Natural killer cell (primary cell): ENCODE measurements around the gene TRAM2. TPM values are rescaled to one million over a fixed set of nuclear protein-coding genes. Genes with fewer than 3 reads are reported as not detected.

Experiments
- ATAC-seq, 3 donors: fragments of 150-1000 bp in 2 of 3; fragments of 200-7000 bp in 1 of 3; cut with Tn5 transposase; 1 replicate in 1 of 3; 2 replicates in 2 of 3; pipeline ENCODE4 v1.10.0; 2021; ENCODE audit warnings: mild to moderate bottlenecking in 2 of 3, moderate library complexity in 2 of 3
- DNase-seq, 2 donors: peaks; one replicate each; pipeline versions ENCODE4 v3.0.0 to v3.0.0-alpha.2; 2013 to 2021; ENCODE audit warnings: mixed read lengths in 1 of 2
- H3K27ac ChIP-seq: one replicate; pipeline ENCODE4 v1.5.1; 2013; ENCODE audit warnings: mild to moderate bottlenecking, low read length
- H3K27me3 ChIP-seq: one replicate; pipeline ENCODE4 v1.6.1; 2013; ENCODE audit warnings: low read length; ENCODE audit not compliant: control insufficient read depth, insufficient read depth
- H3K36me3 ChIP-seq: one replicate; pipeline ENCODE4 v1.6.1; 2013; ENCODE audit warnings: low read length; ENCODE audit not compliant: control insufficient read depth, insufficient read depth
- H3K4me1 ChIP-seq: one replicate; pipeline ENCODE4 v1.6.1; 2013; ENCODE audit warnings: low read length; ENCODE audit not compliant: control insufficient read depth, insufficient read depth
- H3K4me3 ChIP-seq: one replicate; pipeline ENCODE4 v1.5.1; 2013; ENCODE audit warnings: low read length
- H3K9me3 ChIP-seq: one replicate; pipeline ENCODE4 v1.6.1; 2013; ENCODE audit warnings: low read length; ENCODE audit not compliant: control insufficient read depth, insufficient read depth
- H3K27ac Mint-ChIP-seq, 2 donors: one replicate each; pipeline ENCODE4 v1.8.0; 2022; ENCODE audit warnings: mild to moderate bottlenecking in 2 of 2, mixed read lengths in 2 of 2, moderate library complexity in 1 of 2
- H3K27me3 Mint-ChIP-seq, 2 donors: one replicate each; pipeline ENCODE4 v1.8.0; 2022; ENCODE audit warnings: low read depth in 2 of 2, mixed read lengths in 2 of 2
- H3K36me3 Mint-ChIP-seq: one replicate; pipeline ENCODE4 v1.8.0; 2022; ENCODE audit warnings: mixed read lengths
- H3K4me1 Mint-ChIP-seq, 2 donors: one replicate each; pipeline ENCODE4 v1.8.0; 2022; ENCODE audit warnings: mixed read lengths in 2 of 2
- H3K4me3 Mint-ChIP-seq: one replicate; pipeline ENCODE4 v1.8.0; 2022; ENCODE audit warnings: mild to moderate bottlenecking, moderate library complexity, mixed read lengths
- H3K9me3 Mint-ChIP-seq, 2 donors: one replicate each; pipeline ENCODE4 v1.8.0; 2022; ENCODE audit warnings: mixed read lengths in 2 of 2
- CTCF ChIP-seq: fragments of 200-600 bp; IDR thresholded peaks from one replicate; pipeline ENCODE4 v1.8.0; 2022; ENCODE audit warnings: antibody characterized with exemption
- WGBS: methylation state at CpG from one replicate; pipeline ENCODE4 v1.1.7; 2013; ENCODE audit warnings: missing lambda C conversion rate; ENCODE audit not compliant: insufficient coverage; 5-methylcytosine and 5-hydroxymethylcytosine counted together
- intact Hi-C: fragments of 100-400 bp; cut with micrococcal nuclease; formaldehyde crosslinking; loops from one replicate; pipeline ENCODE4 v1.14.2; 2022
- total RNA-seq, 4 donors: library from RNA; stranded (reverse); fragments of 120-200 nt in 1 of 4; gene quantifications; one replicate each; pipeline versions ENCODE4 v1.2.3 to v1.2.4, GENCODE V29; 2013 to 2022

The TRAM2 gene
- total RNA-seq, 3 donors from 2014 or later (not counting 1 experiment from before 2014, with no cell fraction given) = 16.2 to 20.0 (median 19.2) TPM

DNA sequence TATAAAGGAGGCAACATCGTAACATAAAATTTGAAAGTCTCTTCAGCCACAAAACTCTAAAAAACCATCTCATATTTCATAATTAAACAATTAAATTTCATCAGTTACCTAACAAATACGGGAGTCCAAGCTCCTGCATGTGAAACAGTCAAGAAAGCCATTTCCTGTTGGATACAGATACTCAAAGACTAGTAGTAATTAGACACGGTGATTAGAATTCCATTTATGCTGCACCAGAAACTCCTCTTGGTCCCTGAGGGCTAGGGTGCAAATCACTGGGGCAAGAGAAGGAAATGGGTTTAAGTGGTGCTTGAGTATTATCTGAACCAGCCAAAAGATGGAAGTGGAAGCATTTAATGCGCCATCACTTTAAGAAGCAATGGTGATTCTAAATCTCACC is 27.4 kb downstream of the TRAM2 start:
- DNase-seq (no peak), ATAC-seq (no peak)
- no peaks in the 10 kb centered on the region for H3K36me3 Mint-ChIP-seq
- no peak for TF ChIP-seq CTCF
- H3K4me3 Mint-ChIP-seq = no peak overlapping the region
- intact Hi-C loops = no loop called here
- no peak overlapping the region for H3K4me3 ChIP-seq
- no peaks in the 10 kb centered on the region for H3K9me3 ChIP-seq
- no peaks in the 10 kb centered on the region for H3K27me3 ChIP-seq
- no peak overlapping the region for H3K27ac Mint-ChIP-seq
- peaks cover 14% of the 10 kb centered on the region for H3K4me1 ChIP-seq
- no peaks in the 10 kb centered on the region for H3K27me3 Mint-ChIP-seq
- no peak overlapping the region for H3K27ac ChIP-seq
- no peaks in the 10 kb centered on the region for H3K9me3 Mint-ChIP-seq
- H3K4me1 Mint-ChIP-seq = peaks cover 80 to 95% of the 10 kb centered on the region in 2 donors
- WGBS = 96% methylated on average over 4 of the region's 4 CpGs
- no peaks in the 10 kb centered on the region for H3K36me3 ChIP-seq

DNA sequence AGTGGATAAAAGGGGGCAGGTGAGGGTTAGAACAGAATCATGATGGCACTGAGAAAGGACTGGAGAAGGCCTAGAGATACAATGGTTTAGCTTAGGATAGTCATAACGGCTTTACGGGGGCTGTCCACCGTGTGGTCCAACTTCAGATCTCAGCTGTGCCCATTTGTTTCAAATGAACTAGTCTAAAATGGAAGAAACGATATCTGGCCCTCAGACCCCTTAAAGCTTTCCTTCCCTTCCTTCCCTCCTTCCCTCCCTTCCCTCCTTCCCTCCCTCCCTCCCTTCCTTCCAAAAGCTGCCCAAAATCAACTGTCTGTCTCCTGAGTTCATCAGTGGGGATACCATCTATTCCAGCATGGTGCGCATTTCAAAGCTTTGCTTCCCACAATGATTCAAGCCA is 27.9 kb downstream of the TRAM2 start:
- Mint-ChIP-seq H3K27ac (no peak overlapping the region), H3K4me1 (peaks cover 84 to 98% of the 10 kb centered on the region in 2 donors), H3K36me3 (no peaks in the 10 kb centered on the region), H3K27me3 (no peaks in the 10 kb centered on the region), H3K4me3 (no peak overlapping the region), H3K9me3 (no peaks in the 10 kb centered on the region)
- no peak overlapping the region for H3K27ac ChIP-seq
- no peaks in the 10 kb centered on the region for H3K9me3 ChIP-seq
- 98% methylated on average over 5 of the region's 5 CpGs for WGBS
- H3K36me3 ChIP-seq = no peaks in the 10 kb centered on the region
- ATAC-seq (no peak), DNase-seq (no peak)
- intact Hi-C loops = no loop called here
- no peak for TF ChIP-seq CTCF
- no peaks in the 10 kb centered on the region for H3K27me3 ChIP-seq
- H3K4me3 ChIP-seq = no peak overlapping the region
- peaks cover 14% of the 10 kb centered on the region for H3K4me1 ChIP-seq

DNA sequence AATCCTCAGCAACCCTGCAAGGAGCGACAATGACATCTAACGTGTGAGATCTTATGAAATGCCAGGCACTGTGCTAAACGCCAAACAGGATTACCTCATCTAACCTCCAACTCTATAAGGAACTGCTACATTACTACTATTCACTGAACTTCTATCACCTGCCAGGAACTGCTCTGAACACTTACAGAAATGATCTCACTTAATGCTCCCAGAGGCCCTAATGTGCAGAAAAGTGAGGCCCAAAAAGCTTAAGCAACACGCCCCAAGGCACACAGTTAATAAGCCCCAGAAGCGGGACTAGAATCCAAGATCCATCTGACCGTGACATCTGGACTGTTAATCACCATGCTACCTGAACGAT is 28.5 kb downstream of the TRAM2 start:
- no peaks in the 10 kb centered on the region for H3K27me3 ChIP-seq

More for the DNA sequence above, 28.5 kb downstream of the TRAM2 start:
- 96% methylated on average over 7 of the region's 7 CpGs for WGBS
- Mint-ChIP-seq H3K36me3 (no peaks in the 10 kb centered on the region), H3K27ac (no peak overlapping the region), H3K9me3 (no peaks in the 10 kb centered on the region), H3K27me3 (no peaks in the 10 kb centered on the region), H3K4me3 (no peak overlapping the region), H3K4me1 (peaks cover 79 to 93% of the 10 kb centered on the region in 2 donors)
- Histone ChIP-seq H3K9me3 (no peaks in the 10 kb centered on the region), H3K4me1 (peaks cover 14% of the 10 kb centered on the region), H3K4me3 (no peak overlapping the region), H3K27ac (no peak overlapping the region), H3K36me3 (no peaks in the 10 kb centered on the region)
- DNase-seq = no peak
- TF ChIP-seq CTCF = no peak
- intact Hi-C loops = no loop called here
- no peak for ATAC-seq
